HG03575 (cell line): Measurements from ENCODE around the gene RSRC2.
A peak's percentile ranks its signal among the peaks of the same experiment; 100 is the strongest.
"Not testable (repeated sequence)": the region's sequence is repeated elsewhere in the genome, so short reads cannot be mapped to it uniquely, and the experiment has no call there.

Experiments
- ATAC-seq: cut with Tn5 transposase; IDR thresholded peaks from one replicate; pipeline ENCODE4 v1.9.1; 2021; ENCODE audit not compliant: unreplicated experiment, insufficient number of reproducible peaks, low FRiP score; ENCODE audit errors: extremely low read depth

RSRC2 gene

GRCh38 chr12:122526683-122527477 lies at the start of gene RSRC2, which contains the start of gene KNTC1:
RSRC2 (minus strand) TSS chr12:122526936; CDS start chr12:122526853, 83 bp downstream.
KNTC1 (plus strand) TSS chr12:122527249; CDS start chr12:122530064, 2,815 bp downstream.
- ATAC-seq, result peak; percentile 69

GRCh38 chr12:122571821-122572220 lies 45.1 kb upstream of the RSRC2 start:
- no peak for ATAC-seq

- ATAC-seq, result not testable (repeated sequence)
Measured at GRCh38 chr12:122570006-122570405, 43.3 kb upstream of the RSRC2 start.

- no peak for ATAC-seq
Measured at GRCh38 chr12:122569288-122569687, 42.6 kb upstream of the RSRC2 start.

GRCh38 chr12:122566816-122567215 lies 40.1 kb upstream of the RSRC2 start:
- not testable (repeated sequence) for ATAC-seq

- no peak for ATAC-seq
Measured at GRCh38 chr12:122563361-122563760, 36.6 kb upstream of the RSRC2 start.

GRCh38 chr12:122560138-122560537 lies 33.4 kb upstream of the RSRC2 start:
- no peak for ATAC-seq

- ATAC-seq, result no peak
Measured at GRCh38 chr12:122558745-122559641, 32.3 kb upstream of the RSRC2 start.

GRCh38 chr12:122547330-122547729 lies 20.6 kb upstream of the RSRC2 start:
- no peak for ATAC-seq

- no peak for ATAC-seq
Measured at GRCh38 chr12:122545855-122546254, 19.1 kb upstream of the RSRC2 start.

- no peak for ATAC-seq
Measured at GRCh38 chr12:122544537-122544936, 17.8 kb upstream of the RSRC2 start.

GRCh38 chr12:122538496-122538895 lies 11.8 kb upstream of the RSRC2 start:
- ATAC-seq, result no peak

GRCh38 chr12:122537021-122537420 lies 10.3 kb upstream of the RSRC2 start:
- ATAC-seq, result no peak

GRCh38 chr12:122533856-122534255 lies 7.1 kb upstream of the RSRC2 start:
- ATAC-seq, result no peak

GRCh38 chr12:122528992-122529391 lies 2.3 kb upstream of the RSRC2 start:
- no peak for ATAC-seq

GRCh38 chr12:122528582-122528981 lies 1.8 kb upstream of the RSRC2 start:
- ATAC-seq, result no peak

- no peak for ATAC-seq
Measured at GRCh38 chr12:122527478-122527944, 775 bp upstream of the RSRC2 start.

- ATAC-seq, result no peak
Measured at GRCh38 chr12:122523846-122524718, 2.7 kb downstream of the RSRC2 start.

- ATAC-seq, result no peak
Measured at GRCh38 chr12:122523280-122523679, 3.5 kb downstream of the RSRC2 start.
